HCT116 (cell line): ENCODE measurements around the gene ARNT2. TPM values are rescaled to one million over a fixed set of nuclear protein-coding genes. Genes with fewer than 3 reads are reported as not detected.

ENCODE experiments used
- ATAC-seq: fragments of 200-7000 bp; cut with Tn5 transposase; 2 replicates; pipeline ENCODE4 v1.9.1; 2020; ENCODE audit warnings: mild to moderate bottlenecking, moderate library complexity
- BruUV-seq: library from RNA; stranded (reverse); fragments of 400-500 nt; replicated peaks from 2 replicates; lab custom pipeline; 2021; lab: Mats Ljungman, UMichigan
- CTCF ChIA-PET: fragments of 300-600 bp; sonication (Branson Sonifier 250); formaldehyde crosslinking; loops from one replicate; lab custom pipeline; 2021; ENCODE audit warnings: antibody characterized with exemption; lab: Charles Lee
- POLR2A ChIA-PET: fragments of 300-600, 350-600 bp; sonication (Branson Sonifier 250); formaldehyde crosslinking; loops from one replicate; lab custom pipeline; 2021; ENCODE audit warnings: antibody characterized with exemption; lab: Charles Lee
- RAD21 ChIA-PET, 2 experiments: fragments of 300-600 bp; sonication (Branson Sonifier 250); formaldehyde crosslinking; loops; one replicate each; lab custom pipeline; 2023; ENCODE audit warnings: low total read pairs in 2 of 2; ENCODE audit not compliant: uncharacterized antibody in 2 of 2, unreplicated experiment in 2 of 2, low non-redundant PET in 1 of 2; lab: Charles Lee
- DNase-seq: peaks from one replicate; pipeline ENCODE4 v3.0.0-alpha.2; 2010; ENCODE audit warnings: low read depth, low spot score
- H2AFZ ChIP-seq: fragments of 200-600 bp; shearing (Covaris generic), sonication (generic); 2 replicates; pipeline ENCODE4 v1.6.1; 2017; ENCODE audit warnings: low read depth, mixed run types, mixed read lengths, antibody characterized with exemption, low read length; ENCODE audit not compliant: poor library complexity, severe bottlenecking
- H3K27ac ChIP-seq: 2 replicates; pipeline ENCODE4 v1.5.1; 2012; ENCODE audit warnings: low read depth, low read length
- H3K27me3 ChIP-seq: fragments of 200-600 bp; sonication (generic); 2 replicates; pipeline ENCODE4 v1.6.1; 2016; ENCODE audit warnings: mixed run types, low read length, mixed read lengths; ENCODE audit not compliant: insufficient read depth
- H3K36me3 ChIP-seq, 2 experiments: fragments of 200-500 bp in 1 of 2; fragments of 200-600 bp in 1 of 2; sonication (Bioruptor generic) in 1 of 2; sonication (generic) in 1 of 2; 2 replicates each; pipeline versions ENCODE4 v1.5.1 to v1.6.1; 2014 to 2016; ENCODE audit warnings: low read length in 2 of 2, inconsistent platforms in 1 of 2, mixed read lengths in 1 of 2, mixed run types in 1 of 2; ENCODE audit not compliant: insufficient read depth in 2 of 2, control insufficient read depth in 1 of 2
- H3K4me1 ChIP-seq, 2 experiments: fragments of 200-600 bp in 1 of 2; sonication (generic) in 1 of 2; 2 replicates each; pipeline versions ENCODE4 v1.5.1 to v1.6.1; 2012 to 2017; ENCODE audit warnings: low read length in 2 of 2, inconsistent platforms in 1 of 2, mild to moderate bottlenecking in 1 of 2, mixed read lengths in 1 of 2, mixed run types in 1 of 2, moderate library complexity in 1 of 2; ENCODE audit not compliant: insufficient read depth in 2 of 2, control insufficient read depth in 1 of 2
- H3K4me2 ChIP-seq: fragments of 200-600 bp; sonication (generic); 2 replicates; pipeline ENCODE4 v1.6.1; 2017; ENCODE audit warnings: mixed run types, low read length, mixed read lengths
- H3K4me3 ChIP-seq, 2 experiments: fragments of 200-600 bp in 1 of 2; sonication (generic) in 1 of 2; replicated peaks in 1 of 2; 2 replicates each; pipeline ENCODE4 v1.5.1; 2011 to 2016; ENCODE audit warnings: low read length in 2 of 2, control low read depth in 1 of 2, low read depth in 1 of 2, mild to moderate bottlenecking in 1 of 2, mixed read lengths in 1 of 2, mixed run types in 1 of 2
- H3K79me2 ChIP-seq: fragments of 200-600 bp; sonication (generic); 2 replicates; pipeline ENCODE4 v1.6.1; 2017; ENCODE audit warnings: mild to moderate bottlenecking, mixed run types, low read length, moderate library complexity, mixed read lengths; ENCODE audit not compliant: insufficient read depth
- H3K9ac ChIP-seq: fragments of 200-600 bp; sonication (generic); 2 replicates; pipeline ENCODE4 v1.6.1; 2016; ENCODE audit warnings: low read length, mixed read lengths
- H3K9me2 ChIP-seq: fragments of 200-600 bp; sonication (generic), shearing (Covaris generic); 2 replicates; pipeline ENCODE4 v1.6.1; 2017; ENCODE audit warnings: mixed run types, mild to moderate bottlenecking, moderate library complexity; ENCODE audit not compliant: insufficient read depth
- H3K9me3 ChIP-seq, 2 experiments: fragments of 200-500 bp in 1 of 2; fragments of 200-600 bp in 1 of 2; sonication (Bioruptor generic) in 1 of 2; sonication (generic) in 1 of 2; 2 replicates each; pipeline ENCODE4 v1.6.1; 2014 to 2017; ENCODE audit warnings: low read length in 2 of 2, mixed read lengths in 2 of 2, inconsistent platforms in 1 of 2, low read depth in 1 of 2, mild to moderate bottlenecking in 1 of 2, mixed run types in 1 of 2, moderate library complexity in 1 of 2; ENCODE audit not compliant: control insufficient read depth in 1 of 2, insufficient read depth in 1 of 2
- H4K20me1 ChIP-seq: fragments of 200-600 bp; sonication (generic), shearing (Covaris generic); 2 replicates; pipeline ENCODE4 v1.6.1; 2017; ENCODE audit warnings: mixed run types, mild to moderate bottlenecking, moderate library complexity; ENCODE audit not compliant: insufficient read depth
- CBX3 ChIP-seq: IDR thresholded peaks from 2 replicates; pipeline ENCODE4 v1.6.1; 2012; ENCODE audit warnings: low read depth
- EGR1 ChIP-seq: IDR thresholded peaks from 2 replicates; pipeline ENCODE4 v1.6.1; 2012; ENCODE audit warnings: low read depth
- ELF1 ChIP-seq: IDR thresholded peaks from 2 replicates; pipeline ENCODE4 v1.6.1; 2012; ENCODE audit warnings: low read depth, borderline replicate concordance
- EZH2phosphoT487 ChIP-seq: fragments of 200-600 bp; IDR thresholded peaks from 2 replicates; pipeline ENCODE4 v1.6.1; 2018; ENCODE audit warnings: antibody characterized with exemption, borderline replicate concordance
- FOSL1 ChIP-seq: IDR thresholded peaks from 2 replicates; pipeline ENCODE4 v1.6.1; 2012; ENCODE audit warnings: low read depth
- POLR2AphosphoS5 ChIP-seq: IDR thresholded peaks from 2 replicates; pipeline ENCODE4 v1.6.1; 2011; ENCODE audit warnings: mild to moderate bottlenecking, low read depth, low read length, moderate library complexity
- RAD21 ChIP-seq: IDR thresholded peaks from 2 replicates; pipeline ENCODE4 v1.6.1; 2012; ENCODE audit warnings: low read depth, mild to moderate bottlenecking
- SRF ChIP-seq: IDR thresholded peaks from 2 replicates; pipeline ENCODE4 v1.6.1; 2012; ENCODE audit warnings: low read depth
- TCF7L2 ChIP-seq: IDR thresholded peaks from 2 replicates; pipeline ENCODE4 v1.7.0; 2011; ENCODE audit warnings: borderline replicate concordance, inconsistent platforms; ENCODE audit not compliant: insufficient read depth, insufficient read length; ENCODE audit errors: extremely low read depth
- YY1 ChIP-seq: IDR thresholded peaks from 2 replicates; pipeline ENCODE4 v1.6.1; 2011; ENCODE audit warnings: low read length, low read depth, moderate library complexity, mild to moderate bottlenecking; ENCODE audit not compliant: insufficient replicate concordance; ENCODE audit errors: extremely low read depth
- ZFX ChIP-seq: fragments of 450-650 bp; IDR thresholded peaks from 2 replicates; pipeline ENCODE4 v1.6.1; 2017
- ZNF274 ChIP-seq: fragments of 200-500 bp; sonication (Bioruptor generic); IDR thresholded peaks from 2 replicates; pipeline ENCODE4 v1.6.1; 2014; ENCODE audit warnings: mild to moderate bottlenecking, low read depth, low read length, inconsistent platforms
- intact Hi-C: fragments of 100-400 bp; cut with micrococcal nuclease; formaldehyde crosslinking; loops from 2 replicates; pipeline ENCODE4 v1.10.0; 2022
- total RNA-seq: library from RNA; stranded (reverse); gene quantifications from one replicate; pipeline ENCODE4 v1.2.1, GENCODE V29; 2021; ENCODE audit not compliant: unreplicated experiment
- TF ChIP-seq, protein P1 (sequence below): IDR thresholded peaks from 2 replicates; pipeline ENCODE4 v1.6.1; 2012
- TF ChIP-seq, protein P2 (sequence below): IDR thresholded peaks from 2 replicates; pipeline ENCODE4 v1.6.1; 2011; ENCODE audit warnings: mild to moderate bottlenecking, low read length, moderate library complexity; ENCODE audit not compliant: insufficient replicate concordance; ENCODE audit errors: extremely low read depth
- TF ChIP-seq, protein P3 (sequence below), 3 experiments: fragments of 200-600 bp in 1 of 3; sonication (generic) in 1 of 3; IDR thresholded peaks in 2 of 3; conservative IDR thresholded peaks in 1 of 3; 2 replicates each; pipeline ENCODE4 v1.5.1; 2012 to 2017; ENCODE audit warnings: low read depth in 2 of 3, low read length in 2 of 3, antibody characterized with exemption in 1 of 3, borderline replicate concordance in 1 of 3, control low read depth in 1 of 3, mild to moderate bottlenecking in 1 of 3, mixed read lengths in 1 of 3, mixed run types in 1 of 3, moderate library complexity in 1 of 3; ENCODE audit not compliant: insufficient read depth in 1 of 3

Gene ARNT2
- total RNA-seq, 1 experiment from 2014 or later: 3.0 TPM

DNA sequence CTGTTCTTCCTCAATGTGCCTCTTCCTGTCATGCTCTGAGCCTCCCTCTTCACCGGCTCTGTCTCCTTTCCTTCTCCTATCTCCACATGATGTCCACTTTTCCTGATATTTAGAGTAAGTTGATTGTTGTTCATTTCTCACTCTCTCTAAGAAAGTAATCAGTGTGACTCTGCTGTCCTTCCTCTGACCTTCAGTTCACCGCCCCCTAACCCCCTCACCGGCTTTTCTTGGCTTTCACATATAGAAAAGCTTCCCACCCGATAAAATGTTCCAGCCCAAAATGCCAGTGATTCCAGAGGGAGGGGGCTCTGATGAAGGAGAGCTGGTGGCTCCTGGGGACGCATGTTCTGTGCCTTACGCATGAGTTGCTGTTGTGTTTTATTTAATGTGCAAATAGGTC lies 170.4 kb downstream of the ARNT2 start:
- H3K79me2 ChIP-seq: no peaks in the 10 kb centered on the region
- H3K9me3 ChIP-seq: no peaks in the 10 kb centered on the region
- no peak overlapping the region for H3K4me3 ChIP-seq
- intact Hi-C loops: no loop called here
- no peak overlapping the region for H2AFZ ChIP-seq
- DNase-seq (no peak), ATAC-seq (no peak)
- no peak overlapping the region for H3K27ac ChIP-seq
- TF ChIP-seq, protein P1, sequence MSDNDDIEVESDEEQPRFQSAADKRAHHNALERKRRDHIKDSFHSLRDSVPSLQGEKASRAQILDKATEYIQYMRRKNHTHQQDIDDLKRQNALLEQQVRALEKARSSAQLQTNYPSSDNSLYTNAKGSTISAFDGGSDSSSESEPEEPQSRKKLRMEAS: no peak
- TF ChIP-seq EGR1 (no peak), TCF7L2 (no peak), EZH2phosphoT487 (no peak), SRF (no peak), FOSL1 (no peak), ZFX (no peak), ELF1 (no peak), RAD21 (no peak), POLR2AphosphoS5 (no peak), CBX3 (no peak), ZNF274 (no peak), YY1 (no peak)
- TF ChIP-seq, protein P2, sequence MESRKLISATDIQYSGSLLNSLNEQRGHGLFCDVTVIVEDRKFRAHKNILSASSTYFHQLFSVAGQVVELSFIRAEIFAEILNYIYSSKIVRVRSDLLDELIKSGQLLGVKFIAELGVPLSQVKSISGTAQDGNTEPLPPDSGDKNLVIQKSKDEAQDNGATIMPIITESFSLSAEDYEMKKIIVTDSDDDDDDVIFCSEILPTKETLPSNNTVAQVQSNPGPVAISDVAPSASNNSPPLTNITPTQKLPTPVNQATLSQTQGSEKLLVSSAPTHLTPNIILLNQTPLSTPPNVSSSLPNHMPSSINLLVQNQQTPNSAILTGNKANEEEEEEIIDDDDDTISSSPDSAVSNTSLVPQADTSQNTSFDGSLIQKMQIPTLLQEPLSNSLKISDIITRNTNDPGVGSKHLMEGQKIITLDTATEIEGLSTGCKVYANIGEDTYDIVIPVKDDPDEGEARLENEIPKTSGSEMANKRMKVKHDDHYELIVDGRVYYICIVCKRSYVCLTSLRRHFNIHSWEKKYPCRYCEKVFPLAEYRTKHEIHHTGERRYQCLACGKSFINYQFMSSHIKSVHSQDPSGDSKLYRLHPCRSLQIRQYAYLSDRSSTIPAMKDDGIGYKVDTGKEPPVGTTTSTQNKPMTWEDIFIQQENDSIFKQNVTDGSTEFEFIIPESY: no peak
- TF ChIP-seq, protein P3, sequence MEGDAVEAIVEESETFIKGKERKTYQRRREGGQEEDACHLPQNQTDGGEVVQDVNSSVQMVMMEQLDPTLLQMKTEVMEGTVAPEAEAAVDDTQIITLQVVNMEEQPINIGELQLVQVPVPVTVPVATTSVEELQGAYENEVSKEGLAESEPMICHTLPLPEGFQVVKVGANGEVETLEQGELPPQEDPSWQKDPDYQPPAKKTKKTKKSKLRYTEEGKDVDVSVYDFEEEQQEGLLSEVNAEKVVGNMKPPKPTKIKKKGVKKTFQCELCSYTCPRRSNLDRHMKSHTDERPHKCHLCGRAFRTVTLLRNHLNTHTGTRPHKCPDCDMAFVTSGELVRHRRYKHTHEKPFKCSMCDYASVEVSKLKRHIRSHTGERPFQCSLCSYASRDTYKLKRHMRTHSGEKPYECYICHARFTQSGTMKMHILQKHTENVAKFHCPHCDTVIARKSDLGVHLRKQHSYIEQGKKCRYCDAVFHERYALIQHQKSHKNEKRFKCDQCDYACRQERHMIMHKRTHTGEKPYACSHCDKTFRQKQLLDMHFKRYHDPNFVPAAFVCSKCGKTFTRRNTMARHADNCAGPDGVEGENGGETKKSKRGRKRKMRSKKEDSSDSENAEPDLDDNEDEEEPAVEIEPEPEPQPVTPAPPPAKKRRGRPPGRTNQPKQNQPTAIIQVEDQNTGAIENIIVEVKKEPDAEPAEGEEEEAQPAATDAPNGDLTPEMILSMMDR (IDR thresholded peaks at IDR 0.05 in 2 of 3, conservative IDR thresholded peaks at IDR 0.05 in 1 of 3; ENCODE audit: borderline replicate concordance in 1 of 3, insufficient read depth in 1 of 3, low read depth in 2 of 3, low read length in 2 of 3): no peak
- ChIA-PET POLR2A (no interaction called here), RAD21 (no interaction called here), CTCF (no interaction called here)
- H3K27me3 ChIP-seq: no peaks in the 10 kb centered on the region
- no peaks in the 10 kb centered on the region for H3K4me1 ChIP-seq
- H3K9me2 ChIP-seq: no peaks in the 10 kb centered on the region
- no peak overlapping the region for H3K9ac ChIP-seq
- no peaks in the 10 kb centered on the region for H4K20me1 ChIP-seq
- H3K4me2 ChIP-seq: no peak overlapping the region
- no TSS peak for BruUV-seq
- no peaks in the 10 kb centered on the region for H3K36me3 ChIP-seq
